HEK293 (cell line): ENCODE results near the gene SLC2A4.
A peak's percentile ranks its signal among the peaks of the same experiment; 100 is the strongest.

Experiments
- CTCF ChIA-PET: fragments of 350-600 bp; formaldehyde crosslinking; extraction: SDS; loops from one replicate; lab custom pipeline; 2021; ENCODE audit warnings: antibody characterized with exemption; lab: Yijun Ruan, JAX
- POLR2A ChIA-PET: fragments of 300-600 bp; formaldehyde crosslinking; extraction: SDS; loops from one replicate; lab custom pipeline; 2020; ENCODE audit warnings: antibody characterized with exemption, inconsistent platforms; lab: Yijun Ruan, JAX
- H3K27ac ChIP-seq: fragments of 200-500 bp; sonication (Bioruptor generic); 2 replicates; pipeline ENCODE4 v1.5.1; 2014; ENCODE audit warnings: low read depth, low read length, control low read depth, inconsistent platforms; ENCODE audit errors: extremely low read depth
- H3K36me3 ChIP-seq, 2 experiments: fragments of 200-500 bp in 1 of 2; sonication (Bioruptor generic) in 1 of 2; 1 replicate in 1 of 2; 2 replicates in 1 of 2; pipeline ENCODE4 v1.5.1; 2014 to 2017; ENCODE audit warnings: inconsistent platforms in 2 of 2, low read length in 2 of 2; ENCODE audit not compliant: control insufficient read depth in 2 of 2, insufficient read depth in 1 of 2
- H3K4me1 ChIP-seq: fragments of 200-500 bp; sonication (Bioruptor generic); 2 replicates; pipeline ENCODE4 v1.5.1; 2014; ENCODE audit warnings: mild to moderate bottlenecking, low read length, inconsistent platforms; ENCODE audit not compliant: control insufficient read depth, insufficient read depth
- H3K4me3 ChIP-seq: 2 replicates; pipeline ENCODE4 v1.5.1; 2011; ENCODE audit warnings: low read depth, mild to moderate bottlenecking, control low read depth, low read length, moderate library complexity
- H3K9me3 ChIP-seq: fragments of 200-500 bp; sonication (Bioruptor generic); 2 replicates; pipeline ENCODE4 v1.5.1; 2014; ENCODE audit warnings: low read depth, low read length, inconsistent platforms; ENCODE audit not compliant: control insufficient read depth, insufficient read depth
- BCL11A ChIP-seq: fragments of 450-650 bp; formaldehyde crosslinking; IDR thresholded peaks from 2 replicates; pipeline ENCODE4 v1.5.1; 2016; ENCODE audit warnings: low read depth, missing biosample characterization, missing genetic modification characterization
- GLIS1 ChIP-seq: fragments of 450-650 bp; formaldehyde crosslinking; IDR thresholded peaks from 2 replicates; pipeline ENCODE4 v1.5.1; 2016; ENCODE audit warnings: missing biosample characterization, missing genetic modification characterization
- GLIS2 ChIP-seq: fragments of 450-650 bp; formaldehyde crosslinking; IDR thresholded peaks from 2 replicates; pipeline ENCODE4 v1.5.1; 2016; ENCODE audit warnings: missing biosample characterization, missing genetic modification characterization
- REPIN1 ChIP-seq: fragments of 450-650 bp; formaldehyde crosslinking; IDR thresholded peaks from 2 replicates; pipeline ENCODE4 v1.5.1; 2017; ENCODE audit warnings: missing biosample characterization, missing genetic modification characterization, low read depth
- WT1 ChIP-seq: fragments of 450-650 bp; formaldehyde crosslinking; IDR thresholded peaks from 2 replicates; pipeline ENCODE4 v1.5.1; 2016; ENCODE audit warnings: missing biosample characterization, missing genetic modification characterization
- YY1 ChIP-seq: fragments of 450-650 bp; formaldehyde crosslinking; IDR thresholded peaks from 2 replicates; pipeline ENCODE4 v1.5.1; 2018; ENCODE audit warnings: missing biosample characterization, missing genetic modification characterization
- ZBTB17 ChIP-seq: fragments of 450-650 bp; formaldehyde crosslinking; IDR thresholded peaks from 2 replicates; pipeline ENCODE4 v1.5.1; 2016; ENCODE audit warnings: missing biosample characterization, missing genetic modification characterization
- ZBTB20 ChIP-seq: fragments of 450-650 bp; formaldehyde crosslinking; IDR thresholded peaks from 2 replicates; pipeline ENCODE4 v1.5.1; 2016; ENCODE audit warnings: missing biosample characterization, missing genetic modification characterization
- ZBTB7A ChIP-seq: fragments of 450-650 bp; formaldehyde crosslinking; IDR thresholded peaks from 2 replicates; pipeline ENCODE4 v1.5.1; 2016; ENCODE audit warnings: low read depth, missing biosample characterization, missing genetic modification characterization
- ZEB2 ChIP-seq: fragments of 450-650 bp; formaldehyde crosslinking; IDR thresholded peaks from 2 replicates; pipeline ENCODE4 v1.5.1; 2016; ENCODE audit warnings: missing biosample characterization, missing genetic modification characterization
- ZNF140 ChIP-seq: fragments of 450-650 bp; formaldehyde crosslinking; IDR thresholded peaks from 2 replicates; pipeline ENCODE4 v1.5.1; 2016; ENCODE audit warnings: missing biosample characterization, missing genetic modification characterization
- ZNF146 ChIP-seq: fragments of 450-650 bp; formaldehyde crosslinking; IDR thresholded peaks from 2 replicates; pipeline ENCODE4 v1.5.1; 2016; ENCODE audit warnings: missing biosample characterization, missing genetic modification characterization
- ZNF184 ChIP-seq: fragments of 450-650 bp; IDR thresholded peaks from 2 replicates; pipeline ENCODE4 v1.5.1; 2018; ENCODE audit warnings: missing biosample characterization, mild to moderate bottlenecking, missing genetic modification characterization
- ZNF2 ChIP-seq: fragments of 450-650 bp; formaldehyde crosslinking; IDR thresholded peaks from 2 replicates; pipeline ENCODE4 v1.5.1; 2016; ENCODE audit warnings: missing biosample characterization, missing genetic modification characterization
- ZNF24 ChIP-seq: fragments of 450-650 bp; formaldehyde crosslinking; IDR thresholded peaks from 2 replicates; pipeline ENCODE4 v1.5.1; 2016; ENCODE audit warnings: missing biosample characterization, missing genetic modification characterization
- ZNF335 ChIP-seq: fragments of 450-650 bp; formaldehyde crosslinking; conservative IDR thresholded peaks from 2 replicates; pipeline ENCODE4 v1.5.1; 2016; ENCODE audit warnings: missing biosample characterization, missing genetic modification characterization
- ZNF549 ChIP-seq: fragments of 450-650 bp; IDR thresholded peaks from 2 replicates; pipeline ENCODE4 v1.5.1; 2018; ENCODE audit warnings: missing biosample characterization, missing genetic modification characterization, mild to moderate bottlenecking, inconsistent platforms, moderate library complexity
- ZNF600 ChIP-seq: fragments of 450-650 bp; formaldehyde crosslinking; IDR thresholded peaks from 2 replicates; pipeline ENCODE4 v1.5.1; 2016; ENCODE audit warnings: missing biosample characterization, missing genetic modification characterization
- ZNF660 ChIP-seq: fragments of 450-650 bp; IDR thresholded peaks from 2 replicates; pipeline ENCODE4 v1.5.1; 2018; ENCODE audit warnings: missing biosample characterization, mild to moderate bottlenecking, missing genetic modification characterization
- ZNF830 ChIP-seq: fragments of 450-650 bp; IDR thresholded peaks from 2 replicates; pipeline ENCODE4 v1.5.0; 2018; ENCODE audit warnings: missing biosample characterization, missing genetic modification characterization, low read depth, mild to moderate bottlenecking, moderate library complexity
- ZSCAN30 ChIP-seq: fragments of 450-650 bp; IDR thresholded peaks from 2 replicates; pipeline ENCODE4 v1.5.1; 2018; ENCODE audit warnings: missing biosample characterization, mild to moderate bottlenecking, missing genetic modification characterization, moderate library complexity
- ZXDB ChIP-seq: fragments of 450-650 bp; formaldehyde crosslinking; IDR thresholded peaks from 2 replicates; pipeline ENCODE4 v1.5.1; 2016; ENCODE audit warnings: missing biosample characterization, missing genetic modification characterization
- TF ChIP-seq, protein P1 (sequence below): fragments of 450-650 bp; formaldehyde crosslinking; IDR thresholded peaks from 2 replicates; pipeline ENCODE4 v1.5.1; 2016; ENCODE audit warnings: missing biosample characterization, missing genetic modification characterization
- TF ChIP-seq, protein P2 (sequence below): fragments of 450-650 bp; formaldehyde crosslinking; IDR thresholded peaks from 2 replicates; pipeline ENCODE4 v1.5.1; 2016; ENCODE audit warnings: missing biosample characterization, missing genetic modification characterization
- TF ChIP-seq, protein P3 (sequence below): fragments of 450-650 bp; formaldehyde crosslinking; IDR thresholded peaks from 2 replicates; pipeline ENCODE4 v1.5.1; 2016; ENCODE audit warnings: missing biosample characterization, missing genetic modification characterization
- TF ChIP-seq, protein P4 (sequence below): sonication (generic); formaldehyde crosslinking; IDR thresholded peaks from 2 replicates; pipeline ENCODE4 v1.8.1; 2022; ENCODE audit warnings: mild to moderate bottlenecking, moderate library complexity, missing genetic modification reagents
- TF ChIP-seq, protein P5 (sequence below): fragments of 450-650 bp; formaldehyde crosslinking; conservative IDR thresholded peaks from 2 replicates; pipeline ENCODE4 v1.5.1; 2016; ENCODE audit warnings: low read depth, missing biosample characterization, missing genetic modification characterization

The SLC2A4 gene

DNA sequence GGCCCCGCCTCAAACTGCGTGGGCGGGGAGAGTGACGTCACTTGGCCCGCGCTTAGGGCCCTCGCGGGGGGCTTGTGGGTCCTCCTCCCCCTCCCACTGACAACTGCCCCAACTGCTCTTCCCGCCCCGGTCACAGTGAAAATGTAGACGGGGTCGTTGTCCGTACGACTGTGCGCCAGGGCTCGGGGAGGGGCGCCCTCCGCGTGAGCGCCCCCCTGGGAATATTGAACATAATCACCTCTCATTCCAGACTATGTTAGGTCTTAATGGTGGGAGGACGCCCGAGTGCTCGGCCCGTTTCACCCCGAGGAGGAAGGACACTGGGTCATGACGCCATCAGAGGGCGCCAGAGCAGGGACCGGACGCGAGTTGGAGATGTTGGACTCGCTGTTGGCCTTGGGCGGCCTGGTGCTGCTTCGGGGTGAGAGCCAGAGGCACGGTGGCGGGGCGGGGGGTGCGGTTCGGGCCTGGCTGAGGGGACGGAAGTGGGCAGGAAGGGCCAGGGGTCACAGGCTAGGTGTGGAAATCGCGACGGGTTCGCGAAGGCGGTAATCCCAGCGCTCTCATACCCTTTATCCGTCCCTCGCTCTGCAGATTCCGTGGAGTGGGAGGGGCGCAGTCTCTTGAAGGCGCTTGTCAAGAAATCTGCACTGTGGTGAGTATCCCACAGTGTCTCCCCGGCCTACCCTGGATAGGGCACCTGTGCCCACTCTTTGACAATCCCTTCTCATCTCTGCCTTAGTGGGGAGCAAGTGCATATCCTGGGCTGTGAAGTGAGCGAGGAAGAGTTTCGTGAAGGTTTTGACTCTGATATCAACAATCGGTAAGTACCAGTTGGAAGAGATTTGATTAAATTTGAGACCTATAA, 29.1 kb upstream of the SLC2A4 start, which contains the start of gene ELP5:
Gene ELP5 (plus strand): TSS at position 40 of the 868 bp plus-strand sequence. CDS start 336 bp downstream, at position 376.
- Histone ChIP-seq H3K9me3 (no peaks in the 10 kb centered on the region), H3K36me3 (peaks cover 39 to 51% of the 10 kb centered on the region in 2 experiments), H3K27ac (peak within 1 kb of the TSS; percentile 92), H3K4me3 (peak within 1 kb of the TSS; percentile 91), H3K4me1 (peaks cover 13% of the 10 kb centered on the region; the same call in 1 of the 2 replicates)
- POLR2A ChIA-PET = interaction anchor here (0.7 to 2.0 kb wide), 5 partner anchors 12 to 77 kb away, joined by 3 to 33 read pairs (median 9); partner anchors contain the start of genes ACADVL, DLG4, DVL2 and GABARAP
- CTCF ChIA-PET = no interaction called here
- TF ChIP-seq ZBTB17 = peak; percentile 99
- peak; percentile 79; the same call in 1 of the 2 replicates for TF ChIP-seq ZBTB20 (tag by site-specific recombination)
- no peak for TF ChIP-seq ZNF830 (tag by site-specific recombination)
- TF ChIP-seq ZNF660 (tag by site-specific recombination) = peak; percentile 64
- peak; percentile 33 for TF ChIP-seq WT1 (tag by site-specific recombination)
- peak; percentile 93 for TF ChIP-seq ZNF24 (tag by site-specific recombination)
- peak; percentile 97 for TF ChIP-seq ZNF600
- 0 out of 2 replicates have a peak, but pooled peaks have one; percentile 26 for TF ChIP-seq ZNF184 (tag by site-specific recombination)
- peak; percentile 49; the same call in 1 of the 2 replicates for TF ChIP-seq ZNF146 (tag by site-specific recombination)
- TF ChIP-seq GLIS1 = peak; percentile 95
- TF ChIP-seq, protein P1, sequence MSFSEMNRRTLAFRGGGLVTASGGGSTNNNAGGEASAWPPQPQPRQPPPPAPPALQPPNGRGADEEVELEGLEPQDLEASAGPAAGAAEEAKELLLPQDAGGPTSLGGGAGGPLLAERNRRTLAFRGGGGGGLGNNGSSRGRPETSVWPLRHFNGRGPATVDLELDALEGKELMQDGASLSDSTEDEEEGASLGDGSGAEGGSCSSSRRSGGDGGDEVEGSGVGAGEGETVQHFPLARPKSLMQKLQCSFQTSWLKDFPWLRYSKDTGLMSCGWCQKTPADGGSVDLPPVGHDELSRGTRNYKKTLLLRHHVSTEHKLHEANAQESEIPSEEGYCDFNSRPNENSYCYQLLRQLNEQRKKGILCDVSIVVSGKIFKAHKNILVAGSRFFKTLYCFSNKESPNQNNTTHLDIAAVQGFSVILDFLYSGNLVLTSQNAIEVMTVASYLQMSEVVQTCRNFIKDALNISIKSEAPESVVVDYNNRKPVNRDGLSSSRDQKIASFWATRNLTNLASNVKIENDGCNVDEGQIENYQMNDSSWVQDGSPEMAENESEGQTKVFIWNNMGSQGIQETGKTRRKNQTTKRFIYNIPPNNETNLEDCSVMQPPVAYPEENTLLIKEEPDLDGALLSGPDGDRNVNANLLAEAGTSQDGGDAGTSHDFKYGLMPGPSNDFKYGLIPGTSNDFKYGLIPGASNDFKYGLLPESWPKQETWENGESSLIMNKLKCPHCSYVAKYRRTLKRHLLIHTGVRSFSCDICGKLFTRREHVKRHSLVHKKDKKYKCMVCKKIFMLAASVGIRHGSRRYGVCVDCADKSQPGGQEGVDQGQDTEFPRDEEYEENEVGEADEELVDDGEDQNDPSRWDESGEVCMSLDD (tag by site-specific recombination) = peak; percentile 97
- no peak for TF ChIP-seq ZNF549 (tag by site-specific recombination)
- TF ChIP-seq GLIS2 (tag by site-specific recombination) = peak; percentile 99
- TF ChIP-seq, protein P2, sequence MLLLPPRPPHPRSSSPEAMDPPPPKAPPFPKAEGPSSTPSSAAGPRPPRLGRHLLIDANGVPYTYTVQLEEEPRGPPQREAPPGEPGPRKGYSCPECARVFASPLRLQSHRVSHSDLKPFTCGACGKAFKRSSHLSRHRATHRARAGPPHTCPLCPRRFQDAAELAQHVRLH (tag by site-specific recombination) = 0 out of 2 replicates have a peak, but pooled peaks have one; percentile 56
- peak; percentile 74 for TF ChIP-seq ZSCAN30 (tag by site-specific recombination)
- TF ChIP-seq BCL11A = peak; percentile 75; the same call in 1 of the 2 replicates
- TF ChIP-seq REPIN1 (tag by site-specific recombination) = 0 out of 2 replicates have a peak, but pooled peaks have one; percentile 36
- TF ChIP-seq, protein P3, sequence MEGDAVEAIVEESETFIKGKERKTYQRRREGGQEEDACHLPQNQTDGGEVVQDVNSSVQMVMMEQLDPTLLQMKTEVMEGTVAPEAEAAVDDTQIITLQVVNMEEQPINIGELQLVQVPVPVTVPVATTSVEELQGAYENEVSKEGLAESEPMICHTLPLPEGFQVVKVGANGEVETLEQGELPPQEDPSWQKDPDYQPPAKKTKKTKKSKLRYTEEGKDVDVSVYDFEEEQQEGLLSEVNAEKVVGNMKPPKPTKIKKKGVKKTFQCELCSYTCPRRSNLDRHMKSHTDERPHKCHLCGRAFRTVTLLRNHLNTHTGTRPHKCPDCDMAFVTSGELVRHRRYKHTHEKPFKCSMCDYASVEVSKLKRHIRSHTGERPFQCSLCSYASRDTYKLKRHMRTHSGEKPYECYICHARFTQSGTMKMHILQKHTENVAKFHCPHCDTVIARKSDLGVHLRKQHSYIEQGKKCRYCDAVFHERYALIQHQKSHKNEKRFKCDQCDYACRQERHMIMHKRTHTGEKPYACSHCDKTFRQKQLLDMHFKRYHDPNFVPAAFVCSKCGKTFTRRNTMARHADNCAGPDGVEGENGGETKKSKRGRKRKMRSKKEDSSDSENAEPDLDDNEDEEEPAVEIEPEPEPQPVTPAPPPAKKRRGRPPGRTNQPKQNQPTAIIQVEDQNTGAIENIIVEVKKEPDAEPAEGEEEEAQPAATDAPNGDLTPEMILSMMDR = peak; percentile 99
- peak; percentile 82 for TF ChIP-seq ZXDB (tag by site-specific recombination)
- peak; percentile 91 for TF ChIP-seq ZBTB7A (tag by site-specific recombination)
- TF ChIP-seq, protein P4, sequence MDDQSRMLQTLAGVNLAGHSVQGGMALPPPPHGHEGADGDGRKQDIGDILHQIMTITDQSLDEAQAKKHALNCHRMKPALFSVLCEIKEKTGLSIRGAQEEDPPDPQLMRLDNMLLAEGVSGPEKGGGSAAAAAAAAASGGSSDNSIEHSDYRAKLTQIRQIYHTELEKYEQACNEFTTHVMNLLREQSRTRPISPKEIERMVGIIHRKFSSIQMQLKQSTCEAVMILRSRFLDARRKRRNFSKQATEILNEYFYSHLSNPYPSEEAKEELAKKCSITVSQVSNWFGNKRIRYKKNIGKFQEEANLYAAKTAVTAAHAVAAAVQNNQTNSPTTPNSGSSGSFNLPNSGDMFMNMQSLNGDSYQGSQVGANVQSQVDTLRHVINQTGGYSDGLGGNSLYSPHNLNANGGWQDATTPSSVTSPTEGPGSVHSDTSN = peak; percentile 71
- TF ChIP-seq, protein P5, sequence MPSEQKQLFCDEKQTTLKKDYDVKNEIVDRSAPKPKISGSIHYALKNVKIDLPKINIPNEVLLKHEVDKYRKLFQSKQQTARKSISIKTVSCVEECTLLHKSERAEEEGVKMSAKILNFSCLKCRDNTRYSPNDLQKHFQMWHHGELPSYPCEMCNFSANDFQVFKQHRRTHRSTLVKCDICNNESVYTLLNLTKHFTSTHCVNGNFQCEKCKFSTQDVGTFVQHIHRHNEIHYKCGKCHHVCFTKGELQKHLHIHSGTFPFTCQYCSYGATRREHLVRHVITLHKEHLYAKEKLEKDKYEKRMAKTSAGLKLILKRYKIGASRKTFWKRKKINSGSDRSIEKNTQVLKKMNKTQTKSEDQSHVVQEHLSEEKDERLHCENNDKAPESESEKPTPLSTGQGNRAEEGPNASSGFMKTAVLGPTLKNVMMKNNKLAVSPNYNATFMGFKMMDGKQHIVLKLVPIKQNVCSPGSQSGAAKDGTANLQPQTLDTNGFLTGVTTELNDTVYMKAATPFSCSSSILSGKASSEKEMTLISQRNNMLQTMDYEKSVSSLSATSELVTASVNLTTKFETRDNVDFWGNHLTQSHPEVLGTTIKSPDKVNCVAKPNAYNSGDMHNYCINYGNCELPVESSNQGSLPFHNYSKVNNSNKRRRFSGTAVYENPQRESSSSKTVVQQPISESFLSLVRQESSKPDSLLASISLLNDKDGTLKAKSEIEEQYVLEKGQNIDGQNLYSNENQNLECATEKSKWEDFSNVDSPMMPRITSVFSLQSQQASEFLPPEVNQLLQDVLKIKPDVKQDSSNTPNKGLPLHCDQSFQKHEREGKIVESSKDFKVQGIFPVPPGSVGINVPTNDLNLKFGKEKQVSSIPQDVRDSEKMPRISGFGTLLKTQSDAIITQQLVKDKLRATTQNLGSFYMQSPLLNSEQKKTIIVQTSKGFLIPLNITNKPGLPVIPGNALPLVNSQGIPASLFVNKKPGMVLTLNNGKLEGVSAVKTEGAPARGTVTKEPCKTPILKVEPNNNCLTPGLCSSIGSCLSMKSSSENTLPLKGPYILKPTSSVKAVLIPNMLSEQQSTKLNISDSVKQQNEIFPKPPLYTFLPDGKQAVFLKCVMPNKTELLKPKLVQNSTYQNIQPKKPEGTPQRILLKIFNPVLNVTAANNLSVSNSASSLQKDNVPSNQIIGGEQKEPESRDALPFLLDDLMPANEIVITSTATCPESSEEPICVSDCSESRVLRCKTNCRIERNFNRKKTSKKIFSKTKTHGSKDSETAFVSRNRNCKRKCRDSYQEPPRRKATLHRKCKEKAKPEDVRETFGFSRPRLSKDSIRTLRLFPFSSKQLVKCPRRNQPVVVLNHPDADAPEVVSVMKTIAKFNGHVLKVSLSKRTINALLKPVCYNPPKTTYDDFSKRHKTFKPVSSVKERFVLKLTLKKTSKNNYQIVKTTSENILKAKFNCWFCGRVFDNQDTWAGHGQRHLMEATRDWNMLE = no peak
- TF ChIP-seq ZNF140 = no peak
- TF ChIP-seq ZNF2 = peak; percentile 95
- peak; percentile 98 for TF ChIP-seq ZNF335
- peak; percentile 92 for TF ChIP-seq ZEB2 (tag by site-specific recombination)
- peak; percentile 58; the same call in 1 of the 2 replicates for TF ChIP-seq YY1 (tag by site-specific recombination)
